ENCODE data around the gene DAP. TPM values are rescaled to one million over a fixed set of nuclear protein-coding genes. Genes with fewer than 3 reads are reported as not detected.

DAP gene
- total and polyA plus RNA-seq, 10 of the 15 experiments (the other 5 are each of a cell fraction or from before 2014, with no cell fraction given), result 12.9 to 130 (median 49.9) TPM

GRCh38 chr5:10760096-10760920 lies 726 bp downstream of the DAP start (continued):
- TF ChIP-seq EGR1 (IDR thresholded peaks at IDR 0.05; ENCODE audit: borderline replicate concordance in 1 of 2, low read depth in 2 of 2, low read length in 2 of 2) (no peak), MEF2A (IDR thresholded peaks at IDR 0.05; ENCODE audit: insufficient read depth, low read depth, low read length) (no peak), ZBTB40 (IDR thresholded peaks at IDR 0.05; ENCODE audit: borderline replicate concordance) (peak; percentile 44; the same call in 1 of the 2 replicates), MTA2 (IDR thresholded peaks at IDR 0.05; ENCODE audit: low read depth) (peak; percentile 17; the same call in 1 of the 2 replicates), IKZF1 (conservative IDR thresholded peaks at IDR 0.05) (no peak; the same call in 1 of the 2 replicates), TCF7 (IDR thresholded peaks at IDR 0.05; ENCODE audit: borderline replicate concordance) (peak; percentile 50; the same call in 1 of the 2 replicates), PKNOX1 (IDR thresholded peaks at IDR 0.05) (peak; percentile 37)

Data from GM12878 (cell line).